Esophagus squamous epithelium (tissue), 5 donors: ENCODE measurements around the gene PABPN1. TPM values are rescaled to one million over a fixed set of nuclear protein-coding genes. Genes with fewer than 3 reads are reported as not detected.
A peak's percentile ranks its signal among the peaks of the same experiment; 100 is the strongest.
"Not testable (repeated sequence)": the region's sequence is repeated elsewhere in the genome, so short reads cannot be mapped to it uniquely, and the experiment has no call there.

Experiments
- DNase-seq: peaks from one replicate; lab custom pipeline; 2025; lab: John Stamatoyannopoulos, UW
- H3K27ac ChIP-seq, 4 donors: fragments of 200-600 bp; sonication (generic); one replicate each; pipeline ENCODE4 v1.5.1; 2016 to 2019; ENCODE audit warnings: mild to moderate bottlenecking in 1 of 4
- H3K27me3 ChIP-seq, 4 donors: fragments of 200-600 bp; sonication (generic); 1 replicate in 3 of 4; 2 replicates in 1 of 4; pipeline versions ENCODE4 v1.5.1 to v1.6.0; 2017 to 2021; ENCODE audit warnings: antibody characterized with exemption in 1 of 4
- H3K36me3 ChIP-seq, 3 donors: fragments of 200-600 bp; sonication (generic); one replicate each; pipeline ENCODE4 v1.5.1; 2016 to 2019
- H3K4me1 ChIP-seq, 3 donors: fragments of 200-600 bp; sonication (generic); one replicate each; pipeline ENCODE4 v1.5.1; 2017 to 2019
- H3K4me3 ChIP-seq, 4 donors: fragments of 200-600 bp; sonication (generic); 1 replicate in 3 of 4; 2 replicates in 1 of 4; pipeline ENCODE4 v1.5.1; 2016 to 2019; ENCODE audit warnings: mild to moderate bottlenecking in 2 of 4, moderate library complexity in 1 of 4
- H3K9me3 ChIP-seq, 3 donors: fragments of 200-600 bp; sonication (generic); one replicate each; pipeline ENCODE4 v1.5.1; 2016 to 2019
- POLR2A ChIP-seq, 4 donors: fragments of 450-650 bp; IDR thresholded peaks; one replicate each; pipeline ENCODE4 v1.6.1; 2017; ENCODE audit warnings: antibody characterized with exemption in 4 of 4, mild to moderate bottlenecking in 4 of 4, moderate library complexity in 3 of 4
- WGBS, 2 donors: methylation state at CpG; one replicate each; pipeline ENCODE4 v1.1.5; 2018; 5-methylcytosine and 5-hydroxymethylcytosine counted together
- intact Hi-C: fragments of 100-400 bp; cut with DNase I; formaldehyde crosslinking; loops from one replicate; pipeline ENCODE4 v1.15.0; 2022
- total RNA-seq, 4 donors: library from RNA; depleted of rRNA; stranded (reverse); fragments of >200 nt; gene quantifications; one replicate each; pipeline ENCODE4 v1.1.0, GENCODE V29; 2016
- TF ChIP-seq, protein P1 (sequence below), 6 experiments: fragments of 450-650 bp in 4 of 6; fragments of 200-600 bp in 2 of 6; sonication (generic) in 2 of 6; IDR thresholded peaks; one replicate each; pipeline ENCODE4 v1.5.1; 2016 to 2019; ENCODE audit warnings: antibody characterized with exemption in 6 of 6, mild to moderate bottlenecking in 4 of 6, moderate library complexity in 4 of 6
- donor health status: DM: yes; HTN: yes; CAD: no.

PABPN1 gene
- total RNA-seq, 4 donors from 2014 or later, result 28.2 to 63.8 (median 51.3) TPM

DNA sequence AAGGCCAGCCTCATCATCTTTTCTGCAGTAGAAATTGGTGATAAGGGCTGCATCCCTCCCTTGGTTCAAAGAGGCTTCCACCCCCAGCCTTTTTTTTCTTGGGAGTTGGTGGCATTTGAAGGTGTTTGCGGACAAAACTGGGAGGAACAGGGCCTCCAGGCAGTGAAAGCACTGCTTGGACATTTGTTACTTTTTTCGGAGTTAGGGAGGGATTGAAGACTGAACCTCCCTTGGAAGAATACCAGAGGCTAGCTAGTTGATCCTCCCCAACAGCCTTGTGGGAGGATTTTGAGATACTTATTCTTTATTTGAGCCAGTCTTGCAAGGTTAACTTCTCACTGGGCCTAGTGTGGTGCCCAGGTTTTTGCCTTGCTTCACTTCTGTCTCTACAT is 3.2 kb downstream of the PABPN1 start:
- Histone ChIP-seq H3K4me1 (peaks cover 15 to 44% (median 16%) of the 10 kb centered on the region in 3 donors), H3K9me3 (no peaks in the 10 kb centered on the region), H3K36me3 (peaks cover 0 to 42% (median 16%) of the 10 kb centered on the region in 3 donors), H3K4me3 (no peak overlapping the region), H3K27ac (no peak overlapping the region), H3K27me3 (no peaks in the 10 kb centered on the region)
- TF ChIP-seq, protein P1, sequence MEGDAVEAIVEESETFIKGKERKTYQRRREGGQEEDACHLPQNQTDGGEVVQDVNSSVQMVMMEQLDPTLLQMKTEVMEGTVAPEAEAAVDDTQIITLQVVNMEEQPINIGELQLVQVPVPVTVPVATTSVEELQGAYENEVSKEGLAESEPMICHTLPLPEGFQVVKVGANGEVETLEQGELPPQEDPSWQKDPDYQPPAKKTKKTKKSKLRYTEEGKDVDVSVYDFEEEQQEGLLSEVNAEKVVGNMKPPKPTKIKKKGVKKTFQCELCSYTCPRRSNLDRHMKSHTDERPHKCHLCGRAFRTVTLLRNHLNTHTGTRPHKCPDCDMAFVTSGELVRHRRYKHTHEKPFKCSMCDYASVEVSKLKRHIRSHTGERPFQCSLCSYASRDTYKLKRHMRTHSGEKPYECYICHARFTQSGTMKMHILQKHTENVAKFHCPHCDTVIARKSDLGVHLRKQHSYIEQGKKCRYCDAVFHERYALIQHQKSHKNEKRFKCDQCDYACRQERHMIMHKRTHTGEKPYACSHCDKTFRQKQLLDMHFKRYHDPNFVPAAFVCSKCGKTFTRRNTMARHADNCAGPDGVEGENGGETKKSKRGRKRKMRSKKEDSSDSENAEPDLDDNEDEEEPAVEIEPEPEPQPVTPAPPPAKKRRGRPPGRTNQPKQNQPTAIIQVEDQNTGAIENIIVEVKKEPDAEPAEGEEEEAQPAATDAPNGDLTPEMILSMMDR (IDR thresholded peaks at IDR 0.05), result no peak
- TF ChIP-seq POLR2A (IDR thresholded peaks at IDR 0.05), result no peak
- WGBS, 2 donors, result 59 to 89% methylated on average over 2 of the region's 2 CpGs
- intact Hi-C loops, result no loop called here
- no peak for DNase-seq

DNA sequence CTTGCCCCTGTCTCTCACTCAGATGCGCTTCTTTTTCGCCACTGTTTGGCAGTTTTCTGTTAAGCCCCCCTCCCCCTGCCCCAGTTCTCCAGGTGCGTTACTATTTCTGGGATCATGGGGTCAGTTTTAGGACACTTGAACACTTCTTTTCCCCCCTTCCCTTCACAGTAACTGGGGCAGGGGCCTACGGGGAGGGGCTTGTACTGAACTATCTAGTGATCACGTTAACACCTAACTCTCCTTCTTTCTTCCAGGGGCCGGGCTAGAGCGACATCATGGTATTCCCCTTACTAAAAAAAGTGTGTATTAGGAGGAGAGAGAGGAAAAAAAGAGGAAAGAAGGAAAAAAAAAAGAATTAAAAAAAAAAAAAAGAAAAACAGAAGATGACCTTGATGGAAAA is 3.7 kb downstream of the PABPN1 start:
- no peak overlapping the region for H3K4me3 ChIP-seq
- H3K9me3 ChIP-seq, result no peaks in the 10 kb centered on the region
- H3K4me1 ChIP-seq, result peaks cover 15 to 41% (median 16%) of the 10 kb centered on the region in 3 donors
- 84 to 89% methylated on average over 4 to 6 of the region's 7 CpGs for WGBS, 2 donors
- no peak for TF ChIP-seq POLR2A (IDR thresholded peaks at IDR 0.05)
- TF ChIP-seq, protein P1 (IDR thresholded peaks at IDR 0.05), result no peak
- peaks cover 0 to 39% (median 16%) of the 10 kb centered on the region in 3 donors for H3K36me3 ChIP-seq
- no peak for DNase-seq
- H3K27ac ChIP-seq, result no peak overlapping the region
- no peaks in the 10 kb centered on the region for H3K27me3 ChIP-seq
- intact Hi-C loops, result no loop called here

DNA sequence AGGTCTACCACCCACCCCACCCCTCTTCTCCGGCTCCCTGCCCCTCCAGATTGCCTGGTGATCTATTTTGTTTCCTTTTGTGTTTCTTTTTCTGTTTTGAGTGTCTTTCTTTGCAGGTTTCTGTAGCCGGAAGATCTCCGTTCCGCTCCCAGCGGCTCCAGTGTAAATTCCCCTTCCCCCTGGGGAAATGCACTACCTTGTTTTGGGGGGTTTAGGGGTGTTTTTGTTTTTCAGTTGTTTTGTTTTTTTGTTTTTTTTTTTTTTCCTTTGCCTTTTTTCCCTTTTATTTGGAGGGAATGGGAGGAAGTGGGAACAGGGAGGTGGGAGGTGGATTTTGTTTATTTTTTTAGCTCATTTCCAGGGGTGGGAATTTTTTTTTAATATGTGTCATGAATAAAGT is 4.5 kb downstream of the PABPN1 start:
- H3K9me3 ChIP-seq, H3K27me3 ChIP-seq, H3K27ac ChIP-seq, H3K4me3 ChIP-seq, DNase-seq: not testable (repeated sequence)
- 91 to 93% methylated on average over 5 of the region's 5 CpGs for WGBS, 2 donors
- intact Hi-C loops, result loop anchor here (2.0 kb wide), 1 partner anchor 55 kb away; no protein-coding TSS in a partner anchor
- peaks cover 10 to 33% (median 11%) of the 10 kb centered on the region in 3 donors for H3K4me1 ChIP-seq
- H3K36me3 ChIP-seq, result peaks cover 0 to 38% (median 16%) of the 10 kb centered on the region in 3 donors

DNA sequence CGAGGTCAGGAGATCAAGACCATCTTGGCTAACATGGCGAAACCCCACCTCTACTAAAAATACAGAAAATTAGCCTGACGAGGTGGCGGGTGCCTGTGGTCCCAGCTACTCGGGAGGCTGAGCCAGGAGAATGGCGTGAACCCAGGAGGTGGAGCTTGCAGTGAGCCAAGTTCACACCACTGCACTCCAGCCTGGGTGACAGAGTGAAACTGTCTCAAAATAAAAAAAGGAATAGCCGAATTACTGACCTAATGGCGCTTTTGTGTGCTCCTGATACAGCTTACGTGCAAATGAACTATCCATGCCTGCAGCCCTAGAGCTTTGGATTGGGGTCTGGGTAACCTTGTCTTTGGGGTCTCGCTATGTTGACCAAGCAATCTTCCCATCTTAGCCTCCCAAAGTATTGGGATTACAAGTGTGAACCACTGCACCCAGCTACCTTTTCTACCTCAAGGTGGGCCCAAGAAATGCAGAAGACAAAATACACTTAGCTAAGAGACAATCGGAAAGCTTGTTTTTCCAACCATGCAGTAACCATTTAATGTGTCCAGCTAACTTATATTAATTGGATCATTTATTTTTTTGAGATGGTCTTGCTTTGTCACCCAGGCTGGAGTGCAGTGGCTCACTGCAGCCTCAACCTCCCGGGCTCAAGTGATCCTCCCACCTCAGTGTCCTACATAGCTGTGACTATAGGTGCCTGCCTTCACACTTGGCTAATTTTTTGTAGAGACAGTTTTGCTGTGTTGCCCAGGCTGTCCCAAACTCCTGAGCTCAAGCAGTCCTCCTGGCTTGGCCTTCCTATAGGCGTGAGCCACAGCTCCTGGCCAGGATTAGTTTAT is 5.5 kb downstream of the PABPN1 start:
- H3K4me1 ChIP-seq, result peaks cover 10 to 33% (median 11%) of the 10 kb centered on the region in 3 donors
- H3K27ac ChIP-seq, result no peak overlapping the region
- WGBS, 2 donors, result 72 to 73% methylated on average over 13 of the region's 13 CpGs
- intact Hi-C loops, result loop anchor here (2.0 kb wide), 1 partner anchor 54 kb away; no protein-coding TSS in a partner anchor
- DNase-seq, result no peak
- no peaks in the 10 kb centered on the region for H3K9me3 ChIP-seq
- no peak overlapping the region for H3K4me3 ChIP-seq
- peaks cover 0 to 38% (median 16%) of the 10 kb centered on the region in 3 donors for H3K36me3 ChIP-seq
- TF ChIP-seq POLR2A (IDR thresholded peaks at IDR 0.05), result no peak
- TF ChIP-seq, protein P1 (IDR thresholded peaks at IDR 0.05), result no peak
- H3K27me3 ChIP-seq, result no peaks in the 10 kb centered on the region

DNA sequence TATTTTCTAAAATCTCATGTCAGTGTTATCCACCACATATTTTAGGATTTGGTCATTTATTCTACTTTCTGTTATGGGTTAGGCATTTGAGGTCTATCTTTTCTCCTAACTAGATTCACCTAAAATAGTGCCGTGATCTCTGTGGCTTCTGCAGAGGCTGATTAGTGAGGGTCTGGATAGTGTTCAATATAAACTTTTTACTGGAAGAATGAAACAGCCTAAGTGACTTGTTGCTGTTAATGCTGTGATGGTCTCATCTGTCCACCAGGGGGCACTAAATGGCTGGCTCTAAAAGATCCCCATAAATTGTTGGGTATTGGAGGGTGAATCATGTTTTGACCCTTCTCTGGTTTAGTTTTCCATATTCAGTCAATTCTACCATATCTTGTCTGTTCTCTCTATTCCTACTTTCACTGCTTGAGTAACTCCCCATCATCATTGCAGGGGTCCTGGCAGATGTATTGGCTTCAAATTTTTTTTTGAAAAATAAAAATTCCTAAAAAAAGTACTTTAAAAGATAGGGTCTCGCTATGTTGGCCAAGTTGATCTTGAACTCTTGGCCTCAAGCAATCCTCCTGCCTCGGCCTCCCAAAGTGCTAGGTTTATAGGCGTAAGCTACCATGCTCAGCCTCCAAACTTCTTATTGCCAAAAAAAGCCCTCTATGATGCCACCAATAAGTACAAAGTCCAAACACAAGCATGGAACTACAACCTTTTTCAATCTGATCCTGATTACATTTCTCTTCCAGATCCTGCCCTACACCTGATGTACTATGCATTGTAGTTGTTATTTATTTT is 6.9 kb downstream of the PABPN1 start:
- Histone ChIP-seq H3K9me3 (no peaks in the 10 kb centered on the region), H3K27me3 (no peaks in the 10 kb centered on the region), H3K4me1 (peaks cover under 1 to 21% (median 4%) of the 10 kb centered on the region in 3 donors), H3K36me3 (peaks cover 0 to 34% (median 16%) of the 10 kb centered on the region in 3 donors), H3K4me3 (no peak overlapping the region), H3K27ac (no peak overlapping the region)
- TF ChIP-seq, protein P1 (IDR thresholded peaks at IDR 0.05), result peak; percentile 70 to 92 (median 88)
- no peak for TF ChIP-seq POLR2A (IDR thresholded peaks at IDR 0.05)
- WGBS, 2 donors, result 37 to 43% methylated on average over 4 of the region's 4 CpGs
- DNase-seq, result no peak
- intact Hi-C loops, result loop anchor here (2.0 kb wide), 1 partner anchor 53 kb away; no protein-coding TSS in a partner anchor
